Mammary epithelial cell (primary cell): Measurements from ENCODE around the gene NR3C2.

Experiments used
- CTCF ChIP-seq, 2 donors: IDR thresholded peaks in 1 of 2; conservative IDR thresholded peaks in 1 of 2; 2 replicates each; pipeline ENCODE4 v1.5.1; 2011 to 2012; ENCODE audit warnings: inconsistent platforms in 2 of 2, low read length in 2 of 2, mild to moderate bottlenecking in 2 of 2, control low read depth in 1 of 2, low read depth in 1 of 2; ENCODE audit not compliant: insufficient read depth in 1 of 2; ENCODE audit errors: extremely low read depth in 1 of 2
- EZH2 ChIP-seq: IDR thresholded peaks from 2 replicates; pipeline ENCODE4 v1.6.1; 2012; ENCODE audit warnings: low read length, inconsistent platforms, borderline replicate concordance

- TF ChIP-seq CTCF (conservative IDR thresholded peaks at IDR 0.05 in 1 of 2, IDR thresholded peaks at IDR 0.05 in 1 of 2; ENCODE audit: extremely low read depth in 1 of 2, insufficient read depth in 1 of 2, low read depth in 1 of 2, low read length in 2 of 2) (no peak), EZH2 (no peak)
Measured at GRCh38 chr4:148229028-148229427, 213.2 kb downstream of the NR3C2 start.
